ENCODE measurements around the gene RAB10. TPM values are rescaled to one million over a fixed set of nuclear protein-coding genes. Genes with fewer than 3 reads are reported as not detected.

Gene RAB10
- polyA plus RNA-seq, 1 donor (not counting 4 experiments of a cell fraction or from before 2014, with no cell fraction given): 252 TPM

GRCh38 chr2:26170795-26171194, 136.9 kb downstream of the RAB10 start:
- Histone ChIP-seq H3K27me3 (ENCODE audit: control insufficient read depth, extremely low read depth, insufficient read depth, low read length) (peaks cover 18% of the 10 kb centered on the region), H3K4me1 (ENCODE audit: control insufficient read depth, extremely low read depth, insufficient read depth, low read length) (no peaks in the 10 kb centered on the region), H3K27ac (ENCODE audit: control insufficient read depth, insufficient read depth, low read length) (no peak overlapping the region), H3K79me2 (ENCODE audit: control insufficient read depth, insufficient read depth, low read length) (no peaks in the 10 kb centered on the region), H3K9me1 (ENCODE audit: control insufficient read depth, extremely low read depth, insufficient read depth, low read length) (no peaks in the 10 kb centered on the region), H3K9me3 (ENCODE audit: control insufficient read depth, low read depth, low read length) (no peaks in the 10 kb centered on the region), H3K4me2 (ENCODE audit: control insufficient read depth, extremely low read depth, insufficient read depth, low read depth, low read length) (no peak overlapping the region), H4K20me1 (ENCODE audit: control insufficient read depth, extremely low read depth, insufficient read depth, low read length) (no peaks in the 10 kb centered on the region), H3K9ac (ENCODE audit: control insufficient read depth, extremely low read depth, insufficient read depth, low read length) (no peak overlapping the region), H2AFZ (ENCODE audit: control insufficient read depth, low read length) (no peak overlapping the region), H3K4me3 (ENCODE audit: control insufficient read depth in 2 of 3, extremely low read depth in 1 of 3, insufficient read depth in 2 of 3, low read depth in 1 of 3, low read length in 3 of 3) (no peak overlapping the region), H3K36me3 (ENCODE audit: control insufficient read depth in 2 of 2, extremely low read depth in 1 of 2, insufficient read depth in 2 of 2, low read length in 2 of 2) (no peaks in the 10 kb centered on the region)
- TF ChIP-seq CTCF (optimal IDR thresholded peaks at IDR 0.05 in 1 of 3, IDR thresholded peaks at IDR 0.05 in 1 of 3, conservative IDR thresholded peaks at IDR 0.05 in 1 of 3; ENCODE audit: extremely low read depth in 1 of 3, insufficient read depth in 2 of 3, low read length in 3 of 3): no peak
- no peak for TF ChIP-seq EZH2 (IDR thresholded peaks at IDR 0.05; ENCODE audit: low read length)
- no peak for FAIRE-seq
- no peak for DNase-seq (ENCODE audit: low read depth, low spot score)
- dilution Hi-C loops (cut with MboI; ENCODE audit: extremely low pct_ligation_motif_present, low sequenced_read_pairs): no loop called here

- Histone ChIP-seq H3K27me3 (ENCODE audit: control insufficient read depth, extremely low read depth, insufficient read depth, low read length) (peaks cover 18% of the 10 kb centered on the region), H3K4me3 (ENCODE audit: control insufficient read depth in 2 of 3, extremely low read depth in 1 of 3, insufficient read depth in 2 of 3, low read depth in 1 of 3, low read length in 3 of 3) (no peak overlapping the region), H3K36me3 (ENCODE audit: control insufficient read depth in 2 of 2, extremely low read depth in 1 of 2, insufficient read depth in 2 of 2, low read length in 2 of 2) (no peaks in the 10 kb centered on the region), H3K4me1 (ENCODE audit: control insufficient read depth, extremely low read depth, insufficient read depth, low read length) (no peaks in the 10 kb centered on the region), H3K9me1 (ENCODE audit: control insufficient read depth, extremely low read depth, insufficient read depth, low read length) (no peaks in the 10 kb centered on the region), H3K9me3 (ENCODE audit: control insufficient read depth, low read depth, low read length) (no peaks in the 10 kb centered on the region), H2AFZ (ENCODE audit: control insufficient read depth, low read length) (no peak overlapping the region), H3K79me2 (ENCODE audit: control insufficient read depth, insufficient read depth, low read length) (no peaks in the 10 kb centered on the region), H4K20me1 (ENCODE audit: control insufficient read depth, extremely low read depth, insufficient read depth, low read length) (no peaks in the 10 kb centered on the region), H3K27ac (ENCODE audit: control insufficient read depth, insufficient read depth, low read length) (no peak overlapping the region), H3K9ac (ENCODE audit: control insufficient read depth, extremely low read depth, insufficient read depth, low read length) (no peak overlapping the region), H3K4me2 (ENCODE audit: control insufficient read depth, extremely low read depth, insufficient read depth, low read depth, low read length) (no peak overlapping the region)
- dilution Hi-C loops (cut with MboI; ENCODE audit: extremely low pct_ligation_motif_present, low sequenced_read_pairs): no loop called here
- TF ChIP-seq CTCF (optimal IDR thresholded peaks at IDR 0.05 in 1 of 3, IDR thresholded peaks at IDR 0.05 in 1 of 3, conservative IDR thresholded peaks at IDR 0.05 in 1 of 3; ENCODE audit: extremely low read depth in 1 of 3, insufficient read depth in 2 of 3, low read length in 3 of 3): no peak
- no peak for TF ChIP-seq EZH2 (IDR thresholded peaks at IDR 0.05; ENCODE audit: low read length)
- DNase-seq (ENCODE audit: low read depth, low spot score) (no peak), FAIRE-seq (no peak)
These were observed 138.4 kb downstream of the RAB10 start for GRCh38 chr2:26172189-26172870.

Measured in keratinocyte (primary cell).